Measurements from ENCODE around the gene PCDHA11.
"Not testable (repeated sequence)": the region's sequence is repeated elsewhere in the genome, so short reads cannot be mapped to it uniquely, and the experiment has no call there.

PCDHA11 gene

GRCh38 chr5:140828362-140828737 is 40.4 kb upstream of the PCDHA11 start:
- no peaks in the 10 kb centered on the region for H3K4me1 ChIP-seq (ENCODE audit: insufficient read depth, insufficient read length)
- no peaks in the 10 kb centered on the region for H3K9me3 ChIP-seq (ENCODE audit: insufficient read depth, low read length)
- no peak overlapping the region for H3K4me3 ChIP-seq (ENCODE audit: insufficient read length, low read depth)
- DNase-seq (ENCODE audit: low read depth, low spot score), result no peak
- TF ChIP-seq YY1 (IDR thresholded peaks at IDR 0.05; ENCODE audit: insufficient read depth, insufficient read length) (no peak), SUZ12 (IDR thresholded peaks at IDR 0.05; ENCODE audit: extremely low read depth, insufficient read depth, insufficient read length) (no peak), ZNF274 (IDR thresholded peaks at IDR 0.05; ENCODE audit: low read depth, low read length) (no peak)
- no peak overlapping the region for H3K9ac ChIP-seq (ENCODE audit: insufficient read length, low read depth)
- no peaks in the 10 kb centered on the region for H3K27me3 ChIP-seq (ENCODE audit: insufficient read depth, insufficient read length)
- H3K36me3 ChIP-seq (ENCODE audit: insufficient read depth, insufficient read length, low read length), result no peaks in the 10 kb centered on the region

GRCh38 chr5:140829511-140830501 is 39.0 kb upstream of the PCDHA11 start:
- H3K36me3 ChIP-seq (ENCODE audit: insufficient read depth, insufficient read length, low read length); DNase-seq (ENCODE audit: low read depth, low spot score); H3K27me3 ChIP-seq (ENCODE audit: insufficient read depth, insufficient read length); H3K9ac ChIP-seq (ENCODE audit: insufficient read length, low read depth); H3K9me3 ChIP-seq (ENCODE audit: insufficient read depth, low read length); H3K4me3 ChIP-seq (ENCODE audit: insufficient read length, low read depth); H3K4me1 ChIP-seq (ENCODE audit: insufficient read depth, insufficient read length): not testable (repeated sequence)

- Histone ChIP-seq H3K27me3 (ENCODE audit: insufficient read depth, insufficient read length) (no peaks in the 10 kb centered on the region), H3K36me3 (ENCODE audit: insufficient read depth, insufficient read length, low read length) (no peaks in the 10 kb centered on the region), H3K4me1 (ENCODE audit: insufficient read depth, insufficient read length) (no peaks in the 10 kb centered on the region), H3K9ac (ENCODE audit: insufficient read length, low read depth) (peak within 1 kb of the TSS; percentile 51), H3K4me3 (ENCODE audit: insufficient read length, low read depth) (peak within 1 kb of the TSS; percentile 43), H3K9me3 (ENCODE audit: insufficient read depth, low read length) (peaks cover 3% of the 10 kb centered on the region; the same call in 1 of the 2 replicates)
- DNase-seq (ENCODE audit: low read depth, low spot score), result no peak
- TF ChIP-seq YY1 (IDR thresholded peaks at IDR 0.05; ENCODE audit: insufficient read depth, insufficient read length) (no peak), SUZ12 (IDR thresholded peaks at IDR 0.05; ENCODE audit: extremely low read depth, insufficient read depth, insufficient read length) (no peak), ZNF274 (IDR thresholded peaks at IDR 0.05; ENCODE audit: low read depth, low read length) (no peak)
Measured at GRCh38 chr5:140833993-140834392, 34.8 kb upstream of the PCDHA11 start, which contains the start of gene PCDHA7. TSS of gene PCDHA7 (plus strand) at chr5:140834269. CDS start at chr5:140834384, 115 bp downstream.

GRCh38 chr5:140834439-140835008 is 34.2 kb upstream of the PCDHA11 start:
- not testable (repeated sequence) for H3K27me3 ChIP-seq (ENCODE audit: insufficient read depth, insufficient read length); H3K9me3 ChIP-seq (ENCODE audit: insufficient read depth, low read length); DNase-seq (ENCODE audit: low read depth, low spot score); H3K9ac ChIP-seq (ENCODE audit: insufficient read length, low read depth); H3K36me3 ChIP-seq (ENCODE audit: insufficient read depth, insufficient read length, low read length); H3K4me1 ChIP-seq (ENCODE audit: insufficient read depth, insufficient read length)
- H3K4me3 ChIP-seq (ENCODE audit: insufficient read length, low read depth), result peak overlapping the region; percentile 43

- H3K4me3 ChIP-seq (ENCODE audit: insufficient read length, low read depth), result no peak overlapping the region
- no peak for DNase-seq (ENCODE audit: low read depth, low spot score)
- peaks cover 3% of the 10 kb centered on the region; the same call in 1 of the 2 replicates for H3K9me3 ChIP-seq (ENCODE audit: insufficient read depth, low read length)
- H3K36me3 ChIP-seq (ENCODE audit: insufficient read depth, insufficient read length, low read length), result no peaks in the 10 kb centered on the region
- no peak overlapping the region for H3K9ac ChIP-seq (ENCODE audit: insufficient read length, low read depth)
- H3K4me1 ChIP-seq (ENCODE audit: insufficient read depth, insufficient read length), result no peaks in the 10 kb centered on the region
- TF ChIP-seq YY1 (IDR thresholded peaks at IDR 0.05; ENCODE audit: insufficient read depth, insufficient read length) (no peak), SUZ12 (IDR thresholded peaks at IDR 0.05; ENCODE audit: extremely low read depth, insufficient read depth, insufficient read length) (no peak), ZNF274 (IDR thresholded peaks at IDR 0.05; ENCODE audit: low read depth, low read length) (no peak)
- no peaks in the 10 kb centered on the region for H3K27me3 ChIP-seq (ENCODE audit: insufficient read depth, insufficient read length)
Measured at GRCh38 chr5:140835622-140836510, 32.9 kb upstream of the PCDHA11 start.

GRCh38 chr5:140840978-140841962 is 27.5 kb upstream of the PCDHA11 start, which contains the start of gene PCDHA8:
TSS of gene PCDHA8 (plus strand) at chr5:140841187. CDS start at chr5:140841322, 135 bp downstream.
- no peak within 1 kb of the TSS for H3K9ac ChIP-seq (ENCODE audit: insufficient read length, low read depth)
- no peak for DNase-seq (ENCODE audit: low read depth, low spot score)
- no peaks in the 10 kb centered on the region for H3K27me3 ChIP-seq (ENCODE audit: insufficient read depth, insufficient read length)
- no peaks in the 10 kb centered on the region for H3K36me3 ChIP-seq (ENCODE audit: insufficient read depth, insufficient read length, low read length)
- H3K9me3 ChIP-seq (ENCODE audit: insufficient read depth, low read length), result no peaks in the 10 kb centered on the region
- no peaks in the 10 kb centered on the region for H3K4me1 ChIP-seq (ENCODE audit: insufficient read depth, insufficient read length)
- TF ChIP-seq ZNF274 (IDR thresholded peaks at IDR 0.05; ENCODE audit: low read depth, low read length) (no peak), YY1 (IDR thresholded peaks at IDR 0.05; ENCODE audit: insufficient read depth, insufficient read length) (no peak), SUZ12 (IDR thresholded peaks at IDR 0.05; ENCODE audit: extremely low read depth, insufficient read depth, insufficient read length) (no peak)
- H3K4me3 ChIP-seq (ENCODE audit: insufficient read length, low read depth), result peak within 1 kb of the TSS; percentile 29

Data from NT2/D1 (cell line).